ENCODE results near the gene OPRD1. TPM values are rescaled to one million over a fixed set of nuclear protein-coding genes. Genes with fewer than 3 reads are reported as not detected.

OPRD1 gene
- polyA plus RNA-seq, 3 donors = 0.33 to 0.56 (median 0.40) TPM

Other genes starting within 250 kb of the OPRD1 start
- gene RAB42, start 219.9 kb upstream of the OPRD1 start, polyA plus RNA-seq (ENCODE audit: insufficient read length in 3 of 3) = 1 to 10 TPM; 2.2 to 3.9 (median 3.1) TPM
- 10 to 100 TPM; 26.0 to 33.7 (median 32.5) TPM for gene TAF12, start 169.1 kb upstream of the OPRD1 start, polyA plus RNA-seq (ENCODE audit: insufficient read length in 3 of 3)
- not detected for gene RNU11, start 163.6 kb upstream of the OPRD1 start, polyA plus RNA-seq (ENCODE audit: insufficient read length in 3 of 3)
- gene GMEB1, start 143.4 kb upstream of the OPRD1 start, polyA plus RNA-seq (ENCODE audit: insufficient read length in 3 of 3) = 10 to 100 TPM; 16.8 to 17.6 (median 17.5) TPM
- 100 to 1,000 TPM in 1 of 3 donors, 10 to 100 TPM in 2; 82.8 to 112 (median 94.4) TPM for gene YTHDF2, start 75.2 kb upstream of the OPRD1 start, polyA plus RNA-seq (ENCODE audit: insufficient read length in 3 of 3)
- 10 to 100 TPM; 49.0 to 60.1 (median 53.6) TPM for gene EPB41, start 102.4 kb downstream of the OPRD1 start, polyA plus RNA-seq (ENCODE audit: insufficient read length in 3 of 3)